ENCODE results near the gene DDX10. TPM values are rescaled to one million over a fixed set of nuclear protein-coding genes. Genes with fewer than 3 reads are reported as not detected.
"Not testable (repeated sequence)": the region's sequence is repeated elsewhere in the genome, so short reads cannot be mapped to it uniquely, and the experiment has no call there.

The DDX10 gene
- total RNA-seq, 1 experiment from 2014 or later, result 40.4 TPM

GRCh38 chr11:108705061-108705460 lies 40.2 kb downstream of the DDX10 start:
- DNase-seq (ENCODE audit: low spot score), result no peak
- in situ Hi-C loops (cut with HindIII; ENCODE audit: low sequenced_read_pairs), result no loop called here

- in situ Hi-C loops (cut with HindIII; ENCODE audit: low sequenced_read_pairs), result no loop called here
Observed at GRCh38 chr11:108708173-108708572, 43.3 kb downstream of the DDX10 start.

DNA sequence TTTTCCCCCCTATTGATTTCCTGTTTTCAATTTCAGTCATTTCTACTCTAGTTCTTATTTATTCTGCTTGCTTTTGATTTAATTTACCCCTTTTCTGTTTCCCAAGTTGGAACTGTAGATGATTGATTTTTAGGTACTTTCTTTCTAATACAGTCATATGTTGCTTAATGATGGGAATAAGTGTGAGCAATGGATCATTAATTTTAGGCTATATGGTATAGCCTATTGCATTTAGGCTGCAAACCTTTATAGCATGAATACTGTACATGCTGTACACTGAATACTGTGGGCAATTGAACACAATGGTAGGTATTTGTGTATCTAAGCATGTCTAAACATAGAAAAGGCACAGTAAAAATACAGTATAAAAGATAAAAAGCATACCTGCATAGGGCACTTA lies 44.9 kb downstream of the DDX10 start:
- in situ Hi-C loops (cut with HindIII; ENCODE audit: low sequenced_read_pairs), result no loop called here

More at GRCh38 chr11:108708173-108708572, 43.3 kb downstream of the DDX10 start:
- no peak for DNase-seq (ENCODE audit: low spot score)

GRCh38 chr11:108713076-108713790 lies 48.4 kb downstream of the DDX10 start:
- in situ Hi-C loops (cut with HindIII; ENCODE audit: low sequenced_read_pairs), result no loop called here
- no peak for DNase-seq (ENCODE audit: low spot score)

More for the DNA sequence above, 44.9 kb downstream of the DDX10 start:
- DNase-seq (ENCODE audit: low spot score), result no peak

DNA sequence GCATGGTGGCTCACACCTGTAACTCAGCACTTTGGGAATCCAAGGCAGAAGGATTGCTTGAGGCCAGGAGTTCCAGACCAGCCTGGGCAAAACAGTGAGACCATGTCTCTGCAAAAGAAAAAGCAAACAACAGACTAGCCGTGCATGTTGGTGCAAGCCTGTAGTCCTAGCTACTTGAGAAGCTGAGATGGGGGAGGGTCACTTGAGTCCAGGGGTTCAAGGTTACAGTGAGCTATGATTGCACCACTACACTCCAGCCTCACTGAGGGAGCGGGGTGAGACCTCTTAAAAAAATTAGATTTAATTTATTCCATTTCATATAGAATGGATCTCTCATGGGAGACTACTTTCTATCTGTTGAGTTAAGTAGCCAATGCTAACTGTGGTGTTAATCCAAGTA lies 50.4 kb downstream of the DDX10 start:
- no peak for DNase-seq (ENCODE audit: low spot score)
- in situ Hi-C loops (cut with HindIII; ENCODE audit: low sequenced_read_pairs), result no loop called here

GRCh38 chr11:108718466-108718865 lies 53.6 kb downstream of the DDX10 start:
- no peak for DNase-seq (ENCODE audit: low spot score)
- in situ Hi-C loops (cut with HindIII; ENCODE audit: low sequenced_read_pairs), result no loop called here

DNA sequence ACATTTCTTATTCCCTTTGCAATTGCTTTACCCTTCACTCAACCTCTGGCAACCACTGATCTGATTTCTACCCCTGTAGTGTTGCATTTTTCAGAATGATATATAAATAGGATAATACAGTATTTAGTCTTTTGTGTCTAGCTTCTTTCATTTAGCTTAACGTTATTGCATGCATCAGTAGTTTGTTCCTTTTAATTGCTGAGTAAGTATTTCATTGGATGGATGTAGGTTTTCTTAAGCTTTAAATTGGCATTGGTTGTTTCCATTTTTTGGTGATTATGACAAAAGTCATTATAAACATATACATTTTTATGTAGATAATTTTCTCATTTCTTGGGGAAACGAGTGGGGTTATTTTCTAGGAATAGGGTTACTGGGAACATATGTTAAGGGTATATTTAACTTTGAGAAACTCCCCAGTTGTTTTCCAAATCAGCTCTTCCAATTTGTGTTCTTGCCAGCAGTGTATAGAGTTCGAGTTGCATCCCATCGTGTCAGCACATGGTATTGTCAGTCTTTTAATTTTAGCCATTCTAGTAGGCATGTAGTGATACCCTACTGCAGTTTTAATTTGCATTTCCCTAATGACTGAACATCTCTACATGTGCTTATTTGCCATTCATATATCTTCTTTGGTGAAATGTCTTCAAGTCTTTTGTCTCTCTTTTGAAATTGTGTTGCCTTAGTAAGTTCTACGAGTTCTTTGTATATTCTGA lies 60.3 kb downstream of the DDX10 start:
- no peak for DNase-seq (ENCODE audit: low spot score)
- in situ Hi-C loops (cut with HindIII; ENCODE audit: low sequenced_read_pairs), result no loop called here

GRCh38 chr11:108726077-108726800 lies 61.4 kb downstream of the DDX10 start:
- no peak for DNase-seq (ENCODE audit: low spot score)
- in situ Hi-C loops (cut with HindIII; ENCODE audit: low sequenced_read_pairs), result no loop called here

DNA sequence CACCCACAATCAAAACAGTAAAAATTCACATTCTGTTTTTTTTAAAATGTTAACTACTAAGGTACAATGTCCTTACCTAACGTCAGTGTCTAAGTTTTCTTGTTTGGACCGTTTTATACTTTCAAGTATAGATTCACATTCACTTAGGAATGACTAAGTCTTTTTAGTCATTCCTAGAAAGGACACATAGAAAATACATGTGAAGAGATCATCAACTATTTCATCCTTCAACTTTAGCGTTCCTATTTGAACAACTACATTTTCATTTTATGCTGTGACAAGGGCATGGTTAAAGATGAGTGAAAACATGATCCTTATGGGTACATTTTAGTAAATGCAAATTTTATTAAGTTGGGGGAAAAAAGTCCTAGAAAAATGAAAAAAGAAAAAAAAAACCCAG lies 62.8 kb downstream of the DDX10 start:
- in situ Hi-C loops (cut with HindIII; ENCODE audit: low sequenced_read_pairs), result no loop called here
- no peak for DNase-seq (ENCODE audit: low spot score)

- in situ Hi-C loops (cut with HindIII; ENCODE audit: low sequenced_read_pairs), result no loop called here
- DNase-seq (ENCODE audit: low spot score), result no peak
Observed at GRCh38 chr11:108729227-108729871, 64.5 kb downstream of the DDX10 start.

DNA sequence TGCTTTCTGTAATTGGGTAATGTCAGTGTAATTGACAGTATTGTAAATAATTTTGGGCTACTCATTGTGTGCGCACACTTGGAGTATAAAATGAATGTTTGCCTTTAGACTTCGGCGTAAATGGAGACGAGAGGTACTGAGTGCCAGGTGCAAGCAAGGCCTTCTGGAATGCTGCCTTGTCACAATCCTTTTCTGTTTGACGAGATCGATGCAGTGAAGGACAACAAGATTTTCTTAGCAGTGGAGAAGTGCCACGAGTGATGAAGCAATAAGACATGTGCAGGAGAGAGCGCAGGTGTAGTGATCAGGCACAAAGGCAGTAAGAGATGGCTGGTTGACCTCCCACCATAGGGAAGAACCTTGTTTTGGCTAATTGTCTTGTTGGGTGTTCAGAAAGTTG lies 67.5 kb downstream of the DDX10 start:
- in situ Hi-C loops (cut with HindIII; ENCODE audit: low sequenced_read_pairs), result no loop called here
- DNase-seq (ENCODE audit: low spot score), result no peak

DNA sequence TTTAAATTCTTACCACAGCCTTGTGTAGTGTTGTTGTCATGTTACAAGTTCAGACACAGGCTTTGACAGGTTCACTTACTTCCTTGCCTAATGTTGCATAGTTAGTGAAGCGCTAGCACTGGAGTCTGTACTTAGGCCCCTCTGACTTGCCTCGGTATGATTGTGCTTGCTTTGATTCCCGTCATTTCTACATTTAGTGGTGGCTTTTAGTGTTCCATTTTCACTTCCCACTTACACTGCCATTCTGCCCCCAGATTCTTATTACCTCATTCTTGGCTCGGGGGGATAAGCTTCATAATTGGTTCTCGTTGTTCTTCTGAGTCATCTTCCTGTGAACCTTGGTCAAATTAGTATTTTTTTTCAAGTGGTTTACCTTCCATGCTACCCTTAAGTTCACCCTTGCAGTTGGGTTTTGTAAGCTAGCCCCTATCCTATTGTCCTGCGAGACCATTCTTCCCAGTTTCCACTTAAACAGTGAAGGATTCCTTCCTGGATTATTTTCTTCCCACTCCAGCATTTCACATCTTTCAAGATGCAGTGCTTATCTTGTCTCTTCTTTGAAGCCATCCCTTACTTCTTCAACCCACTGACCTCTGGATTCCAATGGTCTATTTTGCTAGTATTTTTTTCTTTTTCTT lies 68.7 kb downstream of the DDX10 start:
- DNase-seq (ENCODE audit: low spot score), result no peak
- in situ Hi-C loops (cut with HindIII; ENCODE audit: low sequenced_read_pairs), result no loop called here

GRCh38 chr11:108734283-108734682 lies 69.4 kb downstream of the DDX10 start:
- DNase-seq (ENCODE audit: low spot score), result no peak
- in situ Hi-C loops (cut with HindIII; ENCODE audit: low sequenced_read_pairs), result no loop called here

GRCh38 chr11:108734956-108735559 lies 70.2 kb downstream of the DDX10 start:
- in situ Hi-C loops (cut with HindIII; ENCODE audit: low sequenced_read_pairs), result no loop called here
- DNase-seq (ENCODE audit: low spot score), result peak; percentile 41

DNA sequence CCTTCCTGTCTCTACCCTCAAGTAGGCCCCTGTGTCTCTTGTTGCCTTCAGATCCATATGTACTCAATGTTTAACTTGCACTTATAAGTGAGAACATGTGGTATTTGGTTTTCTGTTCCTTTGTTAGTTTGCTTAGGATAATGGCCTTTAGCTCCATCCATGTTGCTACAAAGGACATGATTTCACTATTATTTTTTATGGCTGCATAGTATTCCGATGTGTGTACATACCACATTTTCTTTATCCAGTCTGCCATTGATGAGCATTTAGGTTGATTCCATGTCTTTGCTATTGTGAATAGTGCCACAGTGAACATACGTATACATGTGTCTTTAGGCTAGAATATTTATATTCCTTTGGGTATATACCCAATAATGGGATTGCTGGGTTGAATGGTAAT lies 75.3 kb downstream of the DDX10 start:
- in situ Hi-C loops (cut with HindIII; ENCODE audit: low sequenced_read_pairs); DNase-seq (ENCODE audit: low spot score): not testable (repeated sequence)

GRCh38 chr11:108743851-108744250 lies 79.0 kb downstream of the DDX10 start:
- no peak for DNase-seq (ENCODE audit: low spot score)
- in situ Hi-C loops (cut with HindIII; ENCODE audit: low sequenced_read_pairs), result no loop called here

GRCh38 chr11:108748968-108749367 lies 84.1 kb downstream of the DDX10 start:
- in situ Hi-C loops (cut with HindIII; ENCODE audit: low sequenced_read_pairs), result no loop called here
- no peak for DNase-seq (ENCODE audit: low spot score)

DNA sequence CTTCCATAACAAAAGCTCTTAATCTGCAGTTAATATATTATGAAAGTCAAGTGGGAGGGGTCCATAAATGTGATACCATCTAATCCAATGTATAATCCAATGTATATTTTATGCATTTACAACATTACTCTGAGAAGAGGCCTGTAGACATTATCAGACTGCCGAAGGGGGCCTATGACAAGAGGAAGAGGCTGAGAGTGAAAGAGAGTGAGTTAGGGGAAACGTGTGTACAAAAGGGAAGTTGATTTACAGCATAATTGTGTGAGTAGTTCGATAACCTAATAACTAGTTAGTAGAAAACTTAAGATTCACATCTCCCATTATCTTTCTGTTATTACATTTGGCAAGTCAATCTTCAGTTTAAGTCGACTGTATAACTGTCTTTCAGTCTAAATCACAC lies 86.6 kb downstream of the DDX10 start:
- in situ Hi-C loops (cut with HindIII; ENCODE audit: low sequenced_read_pairs), result no loop called here
- no peak for DNase-seq (ENCODE audit: low spot score)

DNA sequence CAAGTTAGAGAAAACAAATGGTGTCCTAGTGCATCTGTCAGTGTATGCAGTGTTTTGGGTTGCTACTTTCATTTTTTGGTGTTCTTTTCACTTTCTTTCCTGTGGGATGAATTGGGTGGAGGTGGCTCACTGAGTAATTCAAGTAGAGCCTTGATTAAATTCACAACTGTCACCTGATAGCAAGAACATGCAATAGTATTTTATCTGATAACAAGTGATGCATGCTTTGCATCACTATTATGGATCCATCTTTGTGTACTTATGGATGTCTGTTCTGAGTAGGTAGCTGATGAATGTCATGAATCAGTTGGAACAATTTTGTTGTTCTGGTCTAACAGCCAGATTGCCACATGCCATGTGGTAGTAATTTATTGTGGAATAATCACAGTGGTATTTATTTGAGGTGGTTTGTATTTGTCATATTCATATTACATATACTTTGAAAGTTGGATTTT lies 87.5 kb downstream of the DDX10 start:
- no peak for DNase-seq (ENCODE audit: low spot score)
- in situ Hi-C loops (cut with HindIII; ENCODE audit: low sequenced_read_pairs), result no loop called here

All from G401 (cell line).